Astrocyte (in vitro differentiated cells and primary cell): ENCODE data around the gene SLC1A3. TPM values are rescaled to one million over a fixed set of nuclear protein-coding genes. Genes with fewer than 3 reads are reported as not detected.

Experiments used
- DNase-seq: peaks from one replicate; pipeline ENCODE4 v3.0.0-alpha.2; 2010; ENCODE audit warnings: low read depth
- FAIRE-seq: peaks from 2 replicates; lab custom pipeline; 2011; peaks lifted over from hg19 to GRCh38; lab: Jason Lieb, UNC
- H2AFZ ChIP-seq: 2 replicates; pipeline ENCODE4 v1.6.0; 2012; ENCODE audit warnings: low read depth, low read length, inconsistent platforms
- H3K27ac ChIP-seq: 2 replicates; pipeline ENCODE4 v1.5.1; 2011; ENCODE audit warnings: low read depth, low read length, inconsistent platforms
- H3K27me3 ChIP-seq: 2 replicates; pipeline ENCODE4 v1.6.0; 2011; ENCODE audit warnings: low read length, inconsistent platforms; ENCODE audit not compliant: insufficient read depth
- H3K36me3 ChIP-seq: 2 replicates; pipeline ENCODE4 v1.5.1; 2011; ENCODE audit warnings: low read length, inconsistent platforms; ENCODE audit not compliant: insufficient read depth
- H3K4me1 ChIP-seq: 2 replicates; pipeline ENCODE4 v1.5.1; 2011; ENCODE audit warnings: low read length, inconsistent platforms; ENCODE audit not compliant: insufficient read depth
- H3K4me2 ChIP-seq: 2 replicates; pipeline ENCODE4 v1.6.0; 2012; ENCODE audit warnings: low read length, inconsistent platforms
- H3K4me3 ChIP-seq: 2 replicates; pipeline ENCODE4 v1.5.1; 2011; ENCODE audit warnings: low read depth, mild to moderate bottlenecking, low read length, inconsistent platforms; ENCODE audit not compliant: insufficient read depth
- H3K79me2 ChIP-seq: 2 replicates; pipeline ENCODE4 v1.6.0; 2012; ENCODE audit warnings: mild to moderate bottlenecking, low read length, inconsistent platforms; ENCODE audit not compliant: insufficient read depth
- H3K9ac ChIP-seq: 2 replicates; pipeline ENCODE4 v1.6.0; 2012; ENCODE audit warnings: mild to moderate bottlenecking, low read length, inconsistent platforms
- H3K9me3 ChIP-seq: 2 replicates; pipeline ENCODE4 v1.5.1; 2012; ENCODE audit warnings: low read depth, mild to moderate bottlenecking, low read length, inconsistent platforms; ENCODE audit not compliant: insufficient read depth
- H4K20me1 ChIP-seq: 2 replicates; pipeline ENCODE4 v1.6.0; 2012; ENCODE audit warnings: low read length, inconsistent platforms; ENCODE audit not compliant: insufficient read depth
- H3K27ac Mint-ChIP-seq: one replicate; pipeline ENCODE4 v1.8.0; 2021; ENCODE audit warnings: mild to moderate bottlenecking, mixed read lengths; ENCODE audit not compliant: unreplicated experiment
- H3K27me3 Mint-ChIP-seq: one replicate; pipeline ENCODE4 v1.8.0; 2021; ENCODE audit warnings: low read depth, mixed read lengths; ENCODE audit not compliant: unreplicated experiment
- H3K36me3 Mint-ChIP-seq: one replicate; pipeline ENCODE4 v1.8.0; 2021; ENCODE audit warnings: low read depth, mixed read lengths; ENCODE audit not compliant: unreplicated experiment
- H3K4me1 Mint-ChIP-seq: one replicate; pipeline ENCODE4 v1.8.0; 2021; ENCODE audit warnings: low read depth, mixed read lengths; ENCODE audit not compliant: unreplicated experiment
- H3K4me3 Mint-ChIP-seq: one replicate; pipeline ENCODE4 v1.8.0; 2021; ENCODE audit warnings: mild to moderate bottlenecking, moderate library complexity, mixed read lengths; ENCODE audit not compliant: unreplicated experiment
- H3K9me3 Mint-ChIP-seq: one replicate; pipeline ENCODE4 v1.8.0; 2021; ENCODE audit warnings: mild to moderate bottlenecking, mixed read lengths; ENCODE audit not compliant: unreplicated experiment
- CTCF ChIP-seq: IDR thresholded peaks from 2 replicates; pipeline ENCODE4 v1.5.1; 2011; ENCODE audit warnings: low read depth, mild to moderate bottlenecking, inconsistent platforms, low read length, moderate library complexity; ENCODE audit not compliant: insufficient read depth
- EZH2 ChIP-seq: IDR thresholded peaks from 2 replicates; pipeline ENCODE4 v1.6.1; 2012; ENCODE audit warnings: mild to moderate bottlenecking, low read length, inconsistent platforms; ENCODE audit not compliant: insufficient read depth
- total RNA-seq: library from RNA; stranded (reverse); gene quantifications from 2 replicates; pipeline ENCODE4 v1.2.1, GENCODE V29; 2021

The SLC1A3 gene
- total RNA-seq, 1 donor from 2014 or later = 23.8 TPM

GRCh38 chr5:36658038-36658756 is 51.8 kb downstream of the SLC1A3 start:
- H3K27ac Mint-ChIP-seq = peak overlapping the region; percentile 60
- Histone ChIP-seq H3K4me3 (no peak overlapping the region), H3K79me2 (no peaks in the 10 kb centered on the region), H3K36me3 (no peaks in the 10 kb centered on the region), H3K4me2 (peak overlapping the region; percentile 70), H3K9ac (peak overlapping the region; percentile 67), H3K27ac (peak overlapping the region; percentile 88), H3K27me3 (no peaks in the 10 kb centered on the region), H4K20me1 (no peaks in the 10 kb centered on the region), H3K9me3 (no peaks in the 10 kb centered on the region), H2AFZ (peak overlapping the region; percentile 1), H3K4me1 (peaks cover 32% of the 10 kb centered on the region)
- FAIRE-seq = no peak
- H3K9me3 Mint-ChIP-seq = no peaks in the 10 kb centered on the region
- peak overlapping the region; percentile 51 for H3K4me3 Mint-ChIP-seq
- peaks cover 7% of the 10 kb centered on the region for H3K36me3 Mint-ChIP-seq
- TF ChIP-seq CTCF (no peak), EZH2 (no peak)
- H3K4me1 Mint-ChIP-seq = peaks cover 28% of the 10 kb centered on the region
- no peaks in the 10 kb centered on the region for H3K27me3 Mint-ChIP-seq
- peak; percentile 75 for DNase-seq

- H3K9me3 Mint-ChIP-seq = no peaks in the 10 kb centered on the region
- no peak for FAIRE-seq
- Histone ChIP-seq H3K79me2 (no peaks in the 10 kb centered on the region), H3K4me1 (peaks cover 32% of the 10 kb centered on the region), H3K4me3 (no peak overlapping the region), H3K9ac (no peak overlapping the region), H3K4me2 (no peak overlapping the region), H3K36me3 (no peaks in the 10 kb centered on the region), H4K20me1 (no peaks in the 10 kb centered on the region), H2AFZ (no peak overlapping the region), H3K9me3 (no peaks in the 10 kb centered on the region), H3K27me3 (no peaks in the 10 kb centered on the region), H3K27ac (no peak overlapping the region)
- no peaks in the 10 kb centered on the region for H3K27me3 Mint-ChIP-seq
- H3K4me3 Mint-ChIP-seq = no peak overlapping the region
- no peak for TF ChIP-seq CTCF
- no peak overlapping the region for H3K27ac Mint-ChIP-seq
- DNase-seq = no peak
- peaks cover 28% of the 10 kb centered on the region for H3K4me1 Mint-ChIP-seq
- H3K36me3 Mint-ChIP-seq = peaks cover 7% of the 10 kb centered on the region
These were observed 53.0 kb downstream of the SLC1A3 start for GRCh38 chr5:36659411-36659810.

GRCh38 chr5:36660397-36661049 is 54.1 kb downstream of the SLC1A3 start:
- Histone ChIP-seq H3K4me3 (no peak overlapping the region), H3K4me2 (no peak overlapping the region), H3K27me3 (no peaks in the 10 kb centered on the region), H3K9me3 (no peaks in the 10 kb centered on the region), H2AFZ (no peak overlapping the region), H3K36me3 (no peaks in the 10 kb centered on the region), H3K9ac (no peak overlapping the region), H3K79me2 (no peaks in the 10 kb centered on the region), H4K20me1 (no peaks in the 10 kb centered on the region), H3K4me1 (peaks cover 36% of the 10 kb centered on the region), H3K27ac (no peak overlapping the region)
- TF ChIP-seq CTCF (no peak), EZH2 (no peak)
- Mint-ChIP-seq H3K27me3 (no peaks in the 10 kb centered on the region), H3K9me3 (no peaks in the 10 kb centered on the region), H3K27ac (no peak overlapping the region), H3K36me3 (peaks cover 7% of the 10 kb centered on the region), H3K4me1 (peaks cover 27% of the 10 kb centered on the region), H3K4me3 (no peak overlapping the region)
- FAIRE-seq (no peak), DNase-seq (no peak)
